Skeletal muscle tissue (tissue), 4 donors: ENCODE measurements around the gene RMDN3. TPM values are rescaled to one million over a fixed set of nuclear protein-coding genes. Genes with fewer than 3 reads are reported as not detected.

Experiments used
- H3K27ac ChIP-seq: one replicate; pipeline ENCODE4 v1.7.0; 2013; ENCODE audit warnings: mild to moderate bottlenecking, low read depth, low read length, inconsistent platforms
- H3K27me3 ChIP-seq, 3 donors: one replicate each; pipeline ENCODE4 v1.7.0; 2013; ENCODE audit warnings: low read length in 3 of 3; ENCODE audit not compliant: control insufficient read depth in 3 of 3, insufficient read depth in 3 of 3
- H3K36me3 ChIP-seq, 3 donors: one replicate each; pipeline ENCODE4 v1.7.0; 2013; ENCODE audit warnings: low read length in 3 of 3; ENCODE audit not compliant: control insufficient read depth in 3 of 3, insufficient read depth in 3 of 3
- H3K4me1 ChIP-seq, 3 donors: one replicate each; pipeline ENCODE4 v1.7.0; 2013; ENCODE audit warnings: low read length in 3 of 3, mild to moderate bottlenecking in 3 of 3; ENCODE audit not compliant: control insufficient read depth in 3 of 3, insufficient read depth in 3 of 3
- H3K4me3 ChIP-seq, 3 donors: one replicate each; pipeline ENCODE4 v1.7.0; 2013; ENCODE audit warnings: low read length in 3 of 3
- H3K9ac ChIP-seq, 3 donors: one replicate each; pipeline ENCODE4 v1.7.0; 2013; ENCODE audit warnings: low read length in 3 of 3, mild to moderate bottlenecking in 3 of 3, moderate library complexity in 2 of 3, low read depth in 1 of 3
- H3K9me3 ChIP-seq, 3 donors: one replicate each; pipeline ENCODE4 v1.7.0; 2013; ENCODE audit warnings: low read length in 3 of 3; ENCODE audit not compliant: control insufficient read depth in 3 of 3
- total RNA-seq: library from RNA; depleted of rRNA; stranded (reverse); fragments of >200 nt; gene quantifications from one replicate; pipeline ENCODE4 v1.2.3, GENCODE V29; 2014
- donor health status: Osteomylitis.

The RMDN3 gene
- total RNA-seq, 1 donor from 2014 or later = 14.6 TPM

DNA sequence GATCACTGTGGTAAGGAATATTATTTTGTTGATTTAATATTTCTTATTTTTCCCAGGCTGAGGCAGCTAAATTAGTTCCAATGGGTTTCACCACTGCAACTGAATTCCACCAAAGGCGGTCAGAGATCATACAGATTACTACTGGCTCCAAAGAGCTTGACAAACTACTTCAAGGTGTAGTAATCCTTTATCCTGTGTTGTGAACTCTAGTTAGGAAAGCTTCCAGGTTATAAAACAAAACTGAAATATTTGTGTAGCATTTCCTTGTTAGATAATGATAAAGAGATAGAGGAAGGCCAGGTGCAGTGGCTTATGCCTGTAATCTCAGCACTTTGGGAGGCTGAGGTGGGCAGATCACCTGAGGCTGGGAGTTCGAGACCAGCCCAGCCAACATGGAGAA, 48.9 kb downstream of the RMDN3 start:
- H3K4me1 ChIP-seq = no peaks in the 10 kb centered on the region
- no peak overlapping the region for H3K4me3 ChIP-seq
- H3K27me3 ChIP-seq = no peaks in the 10 kb centered on the region
- H3K9me3 ChIP-seq = no peaks in the 10 kb centered on the region
- H3K36me3 ChIP-seq = no peaks in the 10 kb centered on the region
- H3K9ac ChIP-seq = no peak overlapping the region
- H3K27ac ChIP-seq = no peak overlapping the region

DNA sequence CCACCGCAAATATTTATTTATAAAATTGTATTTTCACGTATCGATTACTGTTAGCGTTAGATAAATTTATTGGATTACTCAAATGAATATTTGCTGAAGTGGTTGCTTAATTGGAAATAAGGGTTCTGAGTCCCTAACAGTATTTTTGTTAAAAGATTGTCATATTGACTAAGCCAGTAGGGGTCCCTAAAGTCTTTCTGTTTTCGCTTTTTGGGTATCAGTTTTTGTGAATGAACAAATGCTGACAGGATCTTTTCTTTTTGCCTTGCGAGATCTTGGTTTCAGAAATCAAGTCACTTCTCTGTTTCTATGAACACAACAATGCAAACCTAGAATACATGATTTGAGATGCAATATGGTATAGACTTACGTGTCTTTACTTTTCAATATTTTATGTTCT, 53.0 kb downstream of the RMDN3 start:
- no peaks in the 10 kb centered on the region for H3K36me3 ChIP-seq
- H3K27ac ChIP-seq = no peak overlapping the region
- H3K9ac ChIP-seq = no peak overlapping the region
- no peaks in the 10 kb centered on the region for H3K27me3 ChIP-seq
- no peaks in the 10 kb centered on the region for H3K9me3 ChIP-seq
- no peak overlapping the region for H3K4me3 ChIP-seq
- no peaks in the 10 kb centered on the region for H3K4me1 ChIP-seq

DNA sequence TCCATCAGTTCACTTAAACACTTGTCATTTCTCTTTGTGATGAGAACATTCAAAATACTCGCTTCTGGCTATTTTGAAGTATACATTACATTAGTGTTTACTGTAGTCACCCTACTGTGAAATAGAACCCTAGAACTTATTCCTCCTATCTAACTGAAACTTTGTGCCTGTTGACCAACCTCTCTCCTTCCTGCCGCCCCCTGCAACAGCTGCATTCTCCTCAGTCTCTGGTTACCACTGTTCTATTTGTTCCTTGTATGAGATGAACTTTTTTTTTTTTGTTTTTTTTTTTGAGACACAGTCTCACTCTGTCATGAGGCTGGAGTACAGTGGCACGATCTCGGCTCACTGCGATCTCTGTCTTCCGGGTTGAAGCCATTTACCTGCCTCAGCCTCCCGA, 57.1 kb downstream of the RMDN3 start:
- H3K27ac ChIP-seq = no peak overlapping the region

DNA sequence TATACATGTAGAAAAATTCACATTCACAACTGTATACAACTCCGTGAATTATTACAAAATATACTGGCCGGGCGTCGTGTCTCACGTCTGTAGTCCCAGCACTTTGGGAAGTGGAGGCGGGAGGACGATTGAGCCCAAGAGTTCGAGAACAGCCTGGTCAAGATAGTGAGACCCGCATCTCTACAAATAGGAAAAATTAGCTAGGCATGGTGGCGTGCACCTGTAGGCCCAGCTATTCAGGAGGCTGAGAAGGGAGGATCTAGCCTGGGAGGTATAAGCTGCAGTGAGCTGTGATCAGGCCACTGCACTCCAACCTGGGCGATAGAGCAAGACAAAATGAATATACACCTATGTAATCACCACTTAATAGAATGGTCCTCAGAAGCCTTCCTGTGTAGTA, 58.8 kb downstream of the RMDN3 start:
- Histone ChIP-seq H3K4me1 (peaks cover 14 to 21% (median 17%) of the 10 kb centered on the region in 3 donors), H3K36me3 (peaks cover 3 to 7% (median 5%) of the 10 kb centered on the region in 3 donors), H3K27ac (no peak overlapping the region), H3K9me3 (no peaks in the 10 kb centered on the region), H3K27me3 (no peaks in the 10 kb centered on the region), H3K4me3 (no peak overlapping the region), H3K9ac (no peak overlapping the region)

More for the DNA sequence above, 57.1 kb downstream of the RMDN3 start:
- Histone ChIP-seq H3K9ac (no peak overlapping the region), H3K9me3 (no peaks in the 10 kb centered on the region), H3K4me3 (no peak overlapping the region), H3K27me3 (no peaks in the 10 kb centered on the region), H3K4me1 (peaks cover 14 to 21% (median 17%) of the 10 kb centered on the region in 3 donors), H3K36me3 (no peaks in the 10 kb centered on the region)

DNA sequence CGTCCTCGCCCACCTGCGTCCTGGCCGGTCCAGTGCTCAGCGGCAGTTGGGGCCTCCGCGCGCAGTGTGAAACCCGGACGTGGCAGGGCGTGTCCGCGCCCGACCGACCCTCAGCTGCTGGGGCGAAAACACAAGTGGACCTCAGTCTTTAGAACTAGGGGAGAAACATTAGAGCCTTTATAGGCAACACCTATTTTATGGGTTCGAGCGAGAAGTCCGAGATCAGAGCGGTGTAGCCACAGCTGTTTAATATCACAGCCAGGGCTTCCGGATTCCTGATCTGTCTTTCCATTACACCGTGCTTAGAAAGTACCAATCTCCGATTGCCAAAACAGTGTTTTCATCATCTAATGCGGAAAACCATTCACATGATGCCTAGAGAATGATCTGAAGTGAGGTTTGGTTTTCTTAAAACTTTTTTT, 59.6 kb downstream of the RMDN3 start:
- peak overlapping the region in 2 of 3 donors; percentile 99 to 100 for H3K9ac ChIP-seq
- H3K4me3 ChIP-seq = peak overlapping the region; percentile 94 to 99 (median 98)
- no peaks in the 10 kb centered on the region for H3K27me3 ChIP-seq
- peaks cover 3 to 7% (median 5%) of the 10 kb centered on the region in 3 donors for H3K36me3 ChIP-seq
- H3K4me1 ChIP-seq = peaks cover 14 to 21% (median 17%) of the 10 kb centered on the region in 3 donors
- H3K9me3 ChIP-seq = no peaks in the 10 kb centered on the region
- peak overlapping the region; percentile 98 for H3K27ac ChIP-seq

DNA sequence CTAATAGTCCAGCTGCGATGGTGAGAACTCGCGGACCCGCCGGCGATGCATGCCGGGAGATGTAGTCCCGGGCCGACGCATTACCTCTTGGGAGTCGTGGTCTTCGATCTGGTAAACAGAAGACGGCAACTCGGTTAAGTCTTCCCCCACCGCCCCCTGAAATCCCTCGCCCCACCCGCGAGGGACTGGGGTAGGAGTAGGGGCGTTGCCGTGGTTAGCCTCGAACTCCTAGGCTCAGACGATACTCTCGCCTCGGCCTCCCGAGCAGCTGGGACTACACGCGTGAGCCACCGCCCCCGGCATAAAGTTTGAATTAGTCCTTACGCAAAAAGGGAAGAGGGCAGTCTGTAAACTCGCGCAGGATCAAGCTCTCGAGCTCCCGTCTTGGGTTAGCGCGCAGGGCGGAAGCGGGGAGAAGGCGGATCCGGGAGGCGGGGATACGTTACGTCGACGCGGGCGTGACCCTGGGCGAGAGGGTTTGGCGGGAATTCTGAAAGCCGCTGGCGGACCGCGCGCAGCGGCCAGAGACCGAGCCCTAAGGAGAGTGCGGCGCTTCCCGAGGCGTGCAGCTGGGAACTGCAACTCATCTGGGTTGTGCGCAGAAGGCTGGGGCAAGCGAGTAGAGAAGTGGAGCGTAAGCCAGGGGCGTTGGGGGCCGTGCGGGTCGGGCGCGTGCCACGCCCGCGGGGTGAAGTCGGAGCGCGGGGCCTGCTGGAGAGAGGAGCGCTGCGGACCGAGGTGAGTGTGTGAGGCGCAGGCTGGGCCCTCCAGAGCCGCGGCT, 60.2 kb downstream of the RMDN3 start, which contains the start of gene RAD51:
Gene RAD51 (plus strand): TSS at position 487 of the 781 bp plus-strand sequence. CDS start 3,585 bp downstream, outside the sequence.
- Histone ChIP-seq H3K4me1 (peaks cover 14 to 21% (median 17%) of the 10 kb centered on the region in 3 donors), H3K27me3 (no peaks in the 10 kb centered on the region), H3K4me3 (peak within 1 kb of the TSS; percentile 94 to 99 (median 98)), H3K36me3 (peaks cover 3 to 7% (median 5%) of the 10 kb centered on the region in 3 donors), H3K9ac (peak within 1 kb of the TSS; percentile 99 to 100 (median 99)), H3K9me3 (no peaks in the 10 kb centered on the region), H3K27ac (peak within 1 kb of the TSS; percentile 98)

DNA sequence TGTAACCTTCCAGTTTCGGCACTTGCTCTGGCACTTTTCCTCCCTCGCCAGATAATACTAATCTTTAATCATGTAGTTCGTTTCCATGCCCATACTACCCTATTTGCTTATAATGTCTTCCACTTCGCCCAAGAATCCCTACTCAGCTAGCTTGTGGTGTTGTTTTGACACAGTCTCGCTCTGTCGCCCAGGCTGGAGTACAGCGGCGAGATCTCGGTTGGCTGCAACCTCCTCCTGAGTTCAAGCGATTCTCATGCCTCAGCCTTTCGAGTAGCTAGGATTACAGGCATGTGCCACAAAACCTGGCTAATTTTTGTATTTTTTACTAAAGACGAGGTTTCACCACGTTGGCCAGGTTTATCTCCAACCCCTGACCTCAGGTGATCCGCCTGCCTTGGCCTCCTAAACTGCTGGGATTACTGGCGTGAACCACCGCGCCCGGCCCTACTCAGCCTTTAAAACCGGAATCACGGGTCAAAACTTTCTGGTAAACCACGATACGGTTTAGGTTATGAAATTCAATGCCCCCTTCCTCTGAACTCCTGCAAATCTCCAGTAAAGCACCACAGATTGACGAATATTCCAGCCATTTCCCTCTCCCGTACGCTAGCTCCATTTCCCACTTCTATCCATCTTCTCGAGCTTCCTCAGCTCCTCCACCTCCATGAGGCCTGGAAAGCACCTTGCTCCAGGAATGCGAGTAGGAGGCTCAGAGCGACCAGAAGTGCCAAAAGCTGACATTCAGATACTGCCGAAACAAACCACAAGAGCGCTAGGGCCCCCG, 61.0 kb downstream of the RMDN3 start:
- peak overlapping the region; percentile 98 for H3K27ac ChIP-seq
- peak overlapping the region; percentile 94 to 99 (median 98) for H3K4me3 ChIP-seq
- H3K4me1 ChIP-seq = peaks cover 14 to 21% (median 18%) of the 10 kb centered on the region in 3 donors
- H3K9ac ChIP-seq = peak overlapping the region; percentile 99 to 100 (median 99)
- H3K27me3 ChIP-seq = no peaks in the 10 kb centered on the region
- peaks cover 3 to 7% (median 5%) of the 10 kb centered on the region in 3 donors for H3K36me3 ChIP-seq
- no peaks in the 10 kb centered on the region for H3K9me3 ChIP-seq

DNA sequence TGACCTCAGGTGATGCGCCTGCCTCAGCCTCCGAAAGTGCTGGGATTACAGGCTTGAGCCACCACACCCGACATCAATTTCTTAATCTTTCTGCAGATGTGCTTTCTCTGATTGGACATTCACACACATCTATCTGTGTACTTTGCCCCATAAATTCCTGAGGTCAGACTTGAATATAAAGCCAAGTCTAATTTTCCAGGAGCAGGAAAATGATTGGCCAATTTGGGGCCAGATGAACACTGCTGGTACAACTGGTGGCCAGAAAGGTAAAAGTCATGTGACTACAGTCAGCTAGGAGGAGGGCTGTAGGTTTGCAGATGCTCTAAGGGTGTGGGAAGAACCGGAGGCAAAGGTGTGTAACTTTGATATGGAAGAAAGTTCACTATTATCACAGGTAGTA, 63.3 kb downstream of the RMDN3 start:
- Histone ChIP-seq H3K4me1 (peaks cover 14 to 26% (median 21%) of the 10 kb centered on the region in 3 donors), H3K4me3 (no peak overlapping the region), H3K36me3 (peaks cover 3 to 7% (median 5%) of the 10 kb centered on the region in 3 donors), H3K9me3 (no peaks in the 10 kb centered on the region), H3K9ac (no peak overlapping the region), H3K27ac (no peak overlapping the region), H3K27me3 (no peaks in the 10 kb centered on the region)

DNA sequence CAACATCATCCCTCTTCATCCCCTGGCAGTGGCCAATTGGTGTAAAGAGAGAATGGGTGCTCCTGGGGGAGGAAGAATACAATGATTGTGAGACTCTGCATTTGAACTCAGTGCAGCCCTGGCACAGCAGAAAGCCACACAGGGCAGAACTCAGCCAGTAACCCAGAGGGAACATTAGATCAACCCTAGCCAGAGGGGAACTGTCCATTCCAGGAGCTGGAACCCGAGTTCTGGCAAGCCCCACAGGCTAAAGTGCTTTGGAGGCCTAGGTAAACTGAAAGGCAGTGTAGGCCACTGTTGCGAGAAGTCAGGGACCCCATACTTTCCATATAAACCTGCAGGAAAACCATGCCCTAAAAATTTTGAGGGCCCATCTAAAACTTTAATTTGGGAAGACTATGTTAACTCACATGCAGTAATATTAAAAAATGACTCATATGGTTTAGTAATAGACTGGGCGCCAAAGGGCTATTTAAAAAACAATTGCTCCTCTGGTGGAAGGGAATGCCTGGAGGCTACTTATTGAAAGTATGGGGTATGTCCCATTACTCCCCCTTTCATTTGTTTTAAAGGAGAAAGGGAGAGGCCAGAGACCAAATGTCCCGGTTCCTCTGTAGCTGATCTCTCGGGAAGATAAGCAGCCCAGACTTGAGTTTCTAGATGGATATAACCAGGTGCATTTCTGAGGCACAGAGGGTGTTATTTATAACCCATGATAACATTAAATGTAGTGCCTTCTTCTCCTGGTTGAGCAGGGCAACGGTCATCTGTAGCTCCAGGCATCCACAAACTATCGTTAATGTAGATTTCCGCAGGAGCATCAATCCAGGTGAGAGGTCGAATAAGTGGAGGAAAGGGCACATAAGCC, 65.9 kb downstream of the RMDN3 start:
- Histone ChIP-seq H3K4me1 (peaks cover 5 to 13% (median 12%) of the 10 kb centered on the region in 3 donors), H3K27me3 (no peaks in the 10 kb centered on the region), H3K4me3 (no peak overlapping the region), H3K27ac (peak overlapping the region; percentile 69), H3K36me3 (peaks cover 3 to 7% (median 5%) of the 10 kb centered on the region in 3 donors), H3K9me3 (no peaks in the 10 kb centered on the region), H3K9ac (no peak overlapping the region)
